Measurements from ENCODE around the gene MYOZ2.
"Not testable (repeated sequence)": the region's sequence is repeated elsewhere in the genome, so short reads cannot be mapped to it uniquely, and the experiment has no call there.

- TF ChIP-seq CTCF, POLR2A (IDR thresholded peaks at IDR 0.05): not testable (repeated sequence)
Observed at GRCh38 chr4:119141283-119141682, 5.7 kb downstream of the MYOZ2 start.
